Heart left ventricle (tissue), 13 donors: Measurements from ENCODE around the gene UBXN2A.

ENCODE experiments used
- CTCF ChIP-seq, 12 donors: fragments of 200-600 bp; sonication (generic) in 4 of 12; IDR thresholded peaks; one replicate each; pipeline versions ENCODE4 v1.5.0 to v1.8.0; 2018 to 2022; ENCODE audit warnings: antibody characterized with exemption in 12 of 12, mild to moderate bottlenecking in 5 of 12
- POLR2A ChIP-seq, 2 donors: fragments of 450-650 bp; IDR thresholded peaks; one replicate each; pipeline ENCODE4 v1.6.1; 2017; ENCODE audit warnings: antibody characterized with exemption in 2 of 2, mild to moderate bottlenecking in 2 of 2, moderate library complexity in 2 of 2
- donor health status: ischemic (EF 13 %, LVEDD 7.1; RV severe dilation, severe dysfunction).
- donor health status: DM: no; HTN: yes; CAD: no.
- donor health status: DM: no; HTN: no; CAD: no.
- donor health status: ischemic (EF 25% LVEDD 6.9; RV normal size, moderate dysfunction).
- donor health status: ischemic (EF 25% LVEDD 5.7; RV mildly dilated, moderate dysfunction).
- donor health status: ischemic (EF 35%, LVEDD 5.7; RV mildly dilated, moderate dysfunction).
- donor health status: nonischemic (EF 11% LVEDD 7.7; RV severe dilation, severe dysfunction).
- donor health status: DM: yes; HTN: yes; CAD: no.
- donor health status: PGD.
- donor health status: ischemic (EF 29% LVEDD 5.4; RV normal size, mild dysfunction).
- donor health status: nonischemic (EF 23%, LVEDD 6.1; RV moderate dilation, normal function).

DNA sequence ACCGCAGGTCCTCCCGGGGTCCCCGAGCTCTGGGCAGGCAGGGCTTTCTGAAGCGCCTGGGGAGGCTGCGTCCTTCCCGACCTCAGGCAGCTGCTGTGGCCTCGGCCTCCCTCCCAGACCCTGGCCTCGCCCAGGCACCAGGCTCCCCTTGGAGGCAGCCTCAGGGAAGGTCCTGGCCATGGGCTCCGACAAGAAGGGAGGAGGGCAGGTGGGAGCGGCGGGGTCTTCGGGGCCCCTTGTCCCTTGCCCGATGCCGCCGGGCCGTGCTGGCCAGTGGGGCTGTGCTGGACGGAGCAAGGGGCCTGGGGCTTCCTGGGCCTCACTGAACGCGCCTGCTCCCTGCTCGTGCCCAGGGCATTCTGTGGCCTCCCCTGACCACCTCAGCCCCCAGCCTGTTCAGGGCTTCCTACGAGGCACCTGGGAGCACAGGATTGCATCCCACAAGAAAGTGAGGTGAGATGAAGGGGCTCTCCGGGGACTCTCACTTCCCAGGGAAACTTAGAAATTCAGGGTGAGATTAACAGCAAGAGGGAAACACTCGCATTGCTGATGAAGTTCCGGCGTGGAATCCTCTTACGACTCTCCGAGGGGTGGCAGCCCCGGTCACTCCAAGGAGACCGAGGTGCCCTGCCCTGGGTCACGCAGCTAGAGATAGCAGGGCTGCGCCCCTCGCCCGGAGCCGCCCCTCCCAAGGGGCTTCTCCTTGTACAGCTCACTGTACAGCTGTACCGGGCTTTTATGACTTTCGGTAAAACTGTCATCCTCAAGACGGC lies 70.4 kb downstream of the UBXN2A start:
- TF ChIP-seq CTCF (IDR thresholded peaks at IDR 0.05) (no peak), POLR2A (IDR thresholded peaks at IDR 0.05) (no peak)
